Dermis microvascular lymphatic vessel endothelial cell (primary cell): ENCODE measurements around the gene METTL9. TPM values are rescaled to one million over a fixed set of nuclear protein-coding genes. Genes with fewer than 3 reads are reported as not detected.
"Not testable (repeated sequence)": the region's sequence is repeated elsewhere in the genome, so short reads cannot be mapped to it uniquely, and the experiment has no call there.

ENCODE experiments used
- DNase-seq, 2 donors: peaks; one replicate each; pipeline versions ENCODE4 v3.0.0 to v3.0.0-alpha.2; 2010; ENCODE audit warnings: low read depth in 2 of 2
- total RNA-seq: library from RNA; depleted of rRNA; stranded (reverse); fragments of >200 nt; gene quantifications from 2 replicates; pipeline ENCODE4 v1.2.1, GENCODE V29; 2014

The METTL9 gene
- total RNA-seq: 163 and 205 TPM in 2 replicates

DNA sequence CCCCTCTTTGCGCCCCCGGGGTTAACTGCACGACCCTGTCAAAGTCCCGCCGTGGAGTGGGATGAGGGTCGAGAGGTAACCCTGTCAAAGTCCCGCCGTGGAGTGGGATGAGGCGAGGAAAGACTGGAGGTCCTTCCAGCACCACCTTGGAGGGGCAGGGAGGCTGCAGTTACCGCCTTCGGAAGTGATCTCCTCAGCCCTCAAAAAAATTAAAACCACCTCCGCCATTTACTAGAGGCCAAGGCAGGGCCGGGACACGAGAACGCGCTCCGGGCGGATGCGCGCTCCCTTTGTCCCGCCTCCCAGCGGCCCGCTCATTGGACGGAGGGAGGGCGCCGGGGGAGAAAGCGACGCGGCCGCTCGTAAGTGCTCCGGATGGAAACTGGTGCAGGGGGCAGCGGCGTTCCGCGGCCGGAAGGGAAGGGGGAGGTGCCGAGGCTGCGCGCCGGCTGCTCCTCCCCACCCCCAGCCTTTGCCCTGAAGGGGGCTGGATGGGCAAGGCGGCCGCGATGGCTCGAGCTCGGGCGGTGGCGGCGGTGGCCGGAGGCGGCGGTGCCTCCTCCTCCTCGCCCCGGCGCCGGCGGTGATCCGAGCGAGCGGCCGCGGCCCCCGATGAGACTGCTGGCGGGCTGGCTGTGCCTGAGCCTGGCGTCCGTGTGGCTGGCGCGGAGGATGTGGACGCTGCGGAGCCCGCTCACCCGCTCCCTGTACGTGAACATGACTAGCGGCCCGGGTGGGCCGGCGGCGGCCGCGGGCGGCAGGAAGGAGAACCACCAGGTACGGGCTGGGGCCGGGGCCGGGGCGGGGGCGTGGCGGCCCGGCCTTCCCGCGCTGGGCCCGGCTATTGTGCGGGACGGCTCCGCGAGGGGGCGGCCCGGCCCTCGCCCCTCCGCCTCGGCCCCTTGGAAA is at the start of gene METTL9:
Gene METTL9, plus strand, starts transcription at position 456 of the 909 bp plus-strand sequence. Its CDS starts 157 bp downstream, at position 613.
- DNase-seq: peak; percentile 85 to 96

DNA sequence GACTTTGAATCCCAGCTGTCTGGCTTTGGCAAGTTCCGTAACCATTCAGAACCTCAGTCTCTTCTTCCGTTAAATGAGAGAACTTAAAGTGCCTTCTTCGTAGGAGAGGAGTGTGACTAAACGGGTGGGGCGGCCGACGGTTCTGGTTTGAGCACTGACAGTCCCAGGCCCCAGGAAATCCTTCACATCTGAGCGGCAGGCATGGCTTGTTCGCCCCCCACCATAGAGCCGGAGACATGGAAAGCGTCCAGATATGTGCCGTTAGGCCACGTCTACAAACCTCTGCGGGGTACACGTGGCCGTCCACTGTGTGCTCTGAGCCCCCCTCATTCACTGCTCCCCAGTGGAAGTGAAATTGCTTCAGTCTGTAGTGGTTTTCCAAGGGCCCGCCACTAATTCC is 49.4 kb upstream of the METTL9 start:
- DNase-seq: not testable (repeated sequence)

DNA sequence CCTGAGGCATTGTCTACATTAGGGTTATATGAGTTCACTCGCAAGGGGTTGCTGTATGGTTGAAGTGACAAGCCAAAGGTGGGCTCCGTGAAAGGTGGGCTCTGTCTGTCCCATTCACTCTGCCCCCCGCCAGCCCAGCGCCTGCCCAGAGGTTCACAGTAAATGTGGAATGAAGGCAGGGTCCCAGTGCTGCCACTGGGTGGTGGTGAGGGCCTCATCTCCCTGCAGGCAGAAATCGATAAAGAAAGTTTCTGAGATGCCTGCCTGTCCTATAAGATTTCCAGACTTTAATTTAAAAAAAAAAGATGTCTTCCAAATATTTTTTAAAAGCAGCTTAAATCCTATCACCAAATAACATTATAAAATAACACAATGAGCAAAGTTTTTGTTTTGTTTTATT is 48.9 kb upstream of the METTL9 start:
- not testable (repeated sequence) for DNase-seq

DNA sequence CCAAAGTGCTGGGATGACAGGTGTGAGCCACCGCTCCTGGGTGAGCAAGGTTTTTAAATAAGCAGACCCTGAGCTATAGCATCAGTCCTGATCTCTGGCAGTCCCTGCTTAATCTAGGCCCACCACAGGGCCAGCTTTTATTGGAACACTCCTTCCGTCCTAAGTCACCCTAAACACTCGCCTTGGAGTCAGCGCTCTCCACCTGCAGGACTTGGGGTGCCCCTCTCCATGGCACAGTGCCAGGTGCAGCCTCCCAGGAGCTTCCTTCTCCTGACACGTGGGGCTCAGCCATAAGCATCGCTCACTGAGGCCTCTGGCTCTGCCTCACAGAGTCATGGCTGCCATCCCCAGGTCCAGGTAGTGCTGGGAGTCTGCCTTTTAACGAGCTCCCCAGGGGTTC is 48.3 kb upstream of the METTL9 start:
- not testable (repeated sequence) for DNase-seq

DNA sequence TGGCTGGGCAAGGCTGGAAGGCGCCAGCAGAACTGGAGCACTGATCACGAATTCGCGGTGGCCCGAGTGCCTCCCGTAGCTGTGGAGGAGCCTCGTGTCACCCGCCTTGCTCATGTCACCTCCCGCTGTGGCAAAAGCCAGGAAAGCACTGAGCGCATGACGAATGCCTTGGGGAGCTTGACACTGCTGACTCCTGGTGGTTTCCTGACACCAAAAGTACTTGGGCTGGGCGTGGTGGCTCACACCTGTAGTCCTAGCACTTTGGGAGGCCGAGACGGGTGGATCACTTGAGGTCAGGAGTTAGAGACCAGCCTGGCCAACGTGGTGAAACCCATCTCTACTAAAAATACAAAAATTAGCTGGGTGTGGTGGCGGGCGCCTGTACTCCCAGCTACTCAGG is 47.8 kb upstream of the METTL9 start:
- not testable (repeated sequence) for DNase-seq

DNA sequence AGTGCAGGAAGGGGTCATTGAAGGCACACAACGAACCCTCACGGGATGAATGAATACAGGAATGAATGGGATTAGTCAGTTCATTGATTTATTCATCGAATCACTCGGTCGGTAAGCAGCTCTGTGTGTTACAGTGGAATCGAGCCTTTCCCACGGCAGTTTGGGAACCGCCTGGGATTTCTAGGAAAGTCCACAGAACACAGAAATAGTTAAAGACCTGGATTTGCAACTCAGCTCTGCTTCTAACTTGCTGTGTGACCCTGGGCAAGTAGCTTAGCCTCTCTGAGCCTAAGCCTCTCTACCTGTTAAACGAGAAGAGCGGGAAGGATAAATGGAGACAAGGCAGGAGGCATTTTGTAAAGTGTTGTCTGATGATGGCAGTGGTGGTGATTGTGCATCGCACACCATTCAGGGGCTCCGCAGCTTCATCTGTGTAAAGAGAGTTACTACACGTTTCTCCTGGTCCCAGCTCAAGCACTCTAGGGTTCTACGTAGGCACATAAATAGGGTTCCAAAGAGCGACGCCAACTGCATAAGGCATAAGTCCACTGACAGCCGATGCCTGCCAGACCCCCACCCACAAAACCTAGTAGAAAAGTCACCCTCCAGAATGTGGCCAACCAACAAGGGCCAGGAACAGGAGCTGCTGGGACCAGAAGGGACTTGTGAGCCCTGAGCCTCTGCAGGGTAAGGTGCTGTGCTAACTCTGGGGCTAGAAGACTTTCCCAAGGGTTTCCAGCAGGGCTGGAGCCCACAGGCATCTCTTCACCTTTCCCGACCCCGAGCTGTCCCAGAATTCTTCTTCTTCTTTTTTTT is 45.7 kb upstream of the METTL9 start:
- not testable (repeated sequence) for DNase-seq

DNA sequence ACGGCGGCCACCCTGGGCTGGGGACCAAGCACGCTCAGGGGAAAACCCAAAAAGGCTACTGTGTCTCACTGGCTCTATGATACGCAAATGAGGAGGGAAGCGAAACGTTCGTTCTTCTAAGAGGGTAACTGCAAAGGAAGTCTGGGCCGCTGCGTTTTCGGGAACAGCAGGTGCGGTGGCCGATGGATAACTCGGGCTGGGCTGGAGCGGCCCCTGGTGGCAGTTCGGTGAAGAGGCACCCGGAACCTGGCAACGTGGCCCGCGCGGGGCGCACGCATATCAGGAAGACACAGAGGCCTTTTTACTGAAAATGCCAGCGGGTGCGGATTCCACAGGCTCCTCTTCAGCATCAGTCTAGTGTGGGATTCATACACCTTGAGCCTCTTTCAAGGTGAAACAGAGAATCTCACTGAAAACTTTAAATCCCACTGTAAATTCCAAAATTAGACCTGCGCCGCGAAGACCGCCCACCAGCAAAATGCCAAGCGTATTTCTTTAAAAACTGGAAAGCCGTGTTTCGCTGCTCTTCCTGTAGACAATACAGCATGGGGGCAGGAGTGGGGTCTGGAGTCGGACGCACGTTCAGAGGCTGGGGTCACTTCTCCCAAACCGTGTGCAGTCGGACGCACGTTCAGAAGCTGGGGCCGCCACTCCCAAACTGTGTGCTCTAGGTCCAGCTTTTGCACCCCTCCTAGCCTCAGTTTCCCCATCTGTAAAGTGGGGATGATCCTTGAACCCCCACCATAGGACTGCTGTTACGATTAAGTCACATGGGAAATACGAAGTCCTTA is 44.4 kb upstream of the METTL9 start:
- DNase-seq: peak; percentile 34 to 73

DNA sequence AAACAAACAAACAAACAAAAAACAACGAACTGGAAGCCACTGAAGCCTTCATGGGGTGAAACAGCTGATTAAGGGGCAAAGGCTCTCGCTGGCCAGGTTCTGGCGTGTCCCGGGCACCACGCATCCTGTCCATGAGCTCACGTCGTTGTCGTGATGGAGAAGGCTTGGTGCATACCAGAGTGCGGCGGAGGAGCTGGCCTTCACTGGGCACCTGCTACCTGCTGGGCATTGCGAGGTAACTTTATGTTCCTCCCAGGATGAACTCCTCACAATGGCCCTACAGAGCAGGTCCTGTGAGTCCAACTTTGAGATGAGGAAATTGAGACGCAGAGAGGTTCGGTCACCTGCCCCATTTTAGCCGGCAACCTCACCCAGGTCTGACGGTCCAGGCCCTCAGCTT is 43.8 kb upstream of the METTL9 start:
- not testable (repeated sequence) for DNase-seq

DNA sequence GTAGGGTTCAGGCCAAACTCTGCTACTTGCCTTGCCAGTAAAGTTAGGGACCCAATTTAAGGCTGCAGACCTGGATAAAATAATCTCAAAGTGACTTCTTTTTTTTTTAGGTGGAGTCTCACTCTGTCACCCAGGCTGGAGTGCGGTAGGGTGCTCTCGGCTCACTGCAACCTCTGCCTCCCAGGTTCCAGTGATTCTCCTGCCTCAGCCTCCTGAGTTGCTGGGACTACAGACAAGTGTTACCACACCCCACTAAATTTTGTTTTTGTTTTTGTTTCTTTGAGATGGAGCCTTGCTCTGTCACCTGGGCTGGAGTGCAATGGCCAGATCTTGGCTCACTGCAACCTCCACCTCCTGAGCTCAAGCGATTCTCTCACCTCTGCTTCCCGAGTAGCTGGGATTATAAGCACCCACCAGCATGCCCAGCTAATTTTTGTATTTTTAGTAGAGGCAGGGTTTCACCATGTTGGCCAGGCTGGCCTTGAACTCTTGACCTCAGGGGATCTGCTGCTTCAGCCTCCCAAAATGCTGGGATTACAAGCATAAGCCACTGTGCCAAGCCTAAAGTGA is 43.3 kb upstream of the METTL9 start:
- not testable (repeated sequence) for DNase-seq

DNA sequence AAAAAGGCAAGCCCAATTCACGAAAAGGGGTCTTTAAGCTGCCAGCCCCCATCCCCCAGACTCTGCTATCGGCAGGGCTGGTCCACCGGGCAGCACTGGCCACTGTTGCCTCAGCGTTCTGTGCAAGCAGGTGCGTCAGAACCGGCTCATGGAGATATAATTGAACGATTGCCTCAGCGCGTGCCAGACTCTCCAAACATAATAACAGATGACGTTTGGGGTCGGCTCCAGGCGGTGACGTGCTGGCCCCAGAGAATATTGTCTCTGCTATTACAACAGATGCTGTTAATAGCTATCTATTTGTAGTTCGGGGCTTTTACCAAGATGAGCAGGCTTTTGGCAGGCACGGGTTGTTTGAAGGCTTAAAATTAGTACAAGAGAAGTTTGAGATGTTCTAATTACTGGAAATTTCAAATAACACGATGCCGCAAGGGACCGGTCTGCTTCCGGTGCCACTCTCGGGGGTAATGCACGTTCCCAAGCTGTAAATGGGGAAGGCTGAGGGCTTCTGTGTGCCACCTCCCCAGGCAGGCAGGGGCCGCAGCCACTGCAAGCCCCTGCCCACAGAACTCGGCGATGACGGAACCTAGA is 42.6 kb upstream of the METTL9 start:
- DNase-seq: not testable (repeated sequence)

DNA sequence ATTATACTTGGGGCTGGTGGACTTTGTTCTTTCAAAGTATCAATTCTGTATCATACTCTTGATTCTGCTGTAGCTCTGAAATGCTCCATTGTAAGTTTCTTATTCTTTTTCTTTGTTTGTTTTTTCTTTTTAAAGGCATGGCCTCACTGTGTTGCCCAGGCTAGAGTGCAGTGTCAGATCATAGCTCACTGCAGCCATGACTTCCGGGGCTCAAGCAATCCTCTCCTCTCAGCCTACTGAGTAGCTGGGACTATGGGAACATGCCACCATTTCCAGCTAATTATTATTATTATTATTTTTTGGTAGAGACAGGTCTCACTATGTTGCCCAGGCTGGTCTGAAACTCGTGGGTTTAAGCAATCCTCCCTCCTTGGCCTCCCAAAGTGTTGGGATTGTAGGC is 38.9 kb upstream of the METTL9 start:
- no peak for DNase-seq

DNA sequence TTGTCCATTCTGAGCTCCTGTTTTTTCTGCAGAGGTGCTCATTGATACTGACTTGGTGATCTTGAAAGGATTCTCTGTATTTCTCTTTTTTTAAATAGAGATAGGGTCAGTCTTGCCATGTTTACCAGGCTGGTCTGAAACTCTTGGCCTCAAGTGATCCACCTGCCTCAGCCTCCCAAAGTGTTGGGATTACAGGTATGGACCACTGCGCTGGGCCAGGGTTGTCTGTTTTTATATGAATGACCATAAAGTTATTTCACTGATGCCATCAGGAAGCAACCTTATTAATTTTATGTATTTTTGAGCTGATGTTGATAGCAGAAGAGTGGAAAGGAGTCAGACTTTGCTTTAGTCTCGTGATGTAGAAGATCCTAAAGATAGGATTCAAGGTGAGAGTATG is 35.7 kb upstream of the METTL9 start:
- no peak for DNase-seq

DNA sequence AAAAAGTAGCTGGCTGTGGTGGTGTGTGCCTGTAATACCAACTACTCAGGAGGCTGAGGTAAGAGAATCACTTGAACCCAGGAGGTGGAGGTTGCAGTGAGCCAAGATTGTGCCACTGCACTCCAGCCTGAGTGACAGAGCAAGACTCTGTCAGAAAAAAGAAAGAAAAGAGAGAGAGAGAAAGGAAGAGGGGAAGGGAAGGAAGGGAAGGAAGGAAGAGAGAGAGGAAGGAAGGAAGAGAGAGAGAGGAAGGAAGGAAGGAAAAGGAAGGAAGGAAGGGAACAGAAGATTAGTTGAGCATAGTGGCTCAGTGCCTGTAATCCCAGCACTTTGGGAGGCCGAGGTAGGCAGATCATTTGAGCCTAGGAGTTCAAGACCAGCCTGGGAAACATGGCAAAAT is 35.0 kb upstream of the METTL9 start:
- DNase-seq: not testable (repeated sequence)

DNA sequence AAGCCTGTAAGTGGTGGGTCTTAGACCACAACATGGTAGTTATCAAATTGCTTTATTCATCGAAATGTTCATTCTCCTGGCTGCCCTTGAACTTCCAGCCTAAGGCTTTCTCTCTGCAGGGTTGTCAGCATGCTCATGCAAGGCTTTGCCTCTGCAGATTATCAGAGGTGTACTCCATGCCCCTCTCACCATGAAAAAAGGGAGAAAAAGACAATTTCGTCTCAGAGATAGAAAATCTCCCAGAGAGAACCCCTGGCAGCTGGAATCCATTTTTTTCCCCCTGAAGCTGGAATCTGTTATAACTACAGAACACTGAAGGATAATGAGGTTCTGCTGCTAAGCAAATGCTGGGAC is 33.9 kb upstream of the METTL9 start:
- no peak for DNase-seq

DNA sequence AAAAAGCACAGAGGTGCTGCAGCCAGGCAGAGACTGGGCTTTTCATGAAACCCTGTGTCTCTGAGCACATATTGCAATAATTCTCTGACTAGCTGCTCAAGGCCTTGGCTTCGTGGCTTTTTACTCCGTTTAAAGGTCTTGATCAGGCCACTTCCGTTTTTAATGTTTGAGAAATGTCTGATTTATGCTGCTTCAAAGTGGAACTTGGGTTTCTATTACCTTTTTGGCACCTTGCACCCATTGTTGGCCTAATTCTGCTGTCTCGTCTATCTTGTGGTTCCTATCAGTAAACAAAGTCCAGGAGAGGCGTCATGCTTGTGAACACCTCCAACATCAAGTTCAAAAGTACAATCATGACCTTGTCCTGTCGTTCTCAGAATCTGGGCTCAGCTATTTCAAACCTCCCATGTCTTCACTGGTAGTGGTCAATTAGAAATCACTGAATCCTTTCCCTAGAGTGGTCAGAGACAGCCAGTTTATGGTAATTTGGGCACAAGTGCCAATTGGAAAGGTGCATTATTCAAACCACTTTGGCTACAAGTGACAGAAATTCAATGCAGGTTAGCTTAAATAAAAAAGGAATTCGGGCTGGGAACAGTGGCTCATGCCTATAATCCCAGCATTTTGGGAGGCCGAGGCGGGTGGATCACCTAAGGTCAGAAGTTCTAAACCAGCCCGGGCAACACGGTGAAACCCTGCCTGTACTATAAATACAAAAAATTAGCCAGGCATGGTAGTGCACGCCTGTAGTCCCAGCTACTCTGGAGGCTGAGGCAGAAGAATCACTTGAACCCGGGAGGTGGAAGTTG is 33.3 kb upstream of the METTL9 start:
- no peak for DNase-seq

DNA sequence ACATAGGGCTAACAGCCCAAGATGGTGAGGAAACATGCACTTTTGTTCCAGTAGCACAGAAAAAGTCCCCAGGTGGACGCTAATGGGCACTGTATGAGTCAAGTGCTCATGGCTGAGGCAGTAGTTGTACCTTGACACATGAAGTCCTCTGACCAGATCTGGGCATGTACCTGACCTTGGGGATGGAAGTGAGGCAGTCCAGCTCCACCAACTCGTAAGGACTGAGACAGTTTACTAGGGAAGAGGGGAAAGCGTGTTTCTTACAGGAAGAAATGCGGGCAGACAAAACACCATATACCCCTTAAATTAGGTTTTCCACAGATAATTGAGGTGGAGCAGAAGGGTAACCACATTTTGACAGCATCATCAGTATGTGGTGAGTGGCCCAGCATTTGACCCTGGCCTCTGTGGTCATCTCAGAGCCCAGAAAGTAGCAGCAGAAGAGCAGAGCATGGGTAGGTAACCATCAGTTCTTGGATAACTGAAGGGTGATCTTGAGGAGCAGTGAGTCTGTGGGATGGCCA is 32.4 kb upstream of the METTL9 start:
- DNase-seq: no peak

DNA sequence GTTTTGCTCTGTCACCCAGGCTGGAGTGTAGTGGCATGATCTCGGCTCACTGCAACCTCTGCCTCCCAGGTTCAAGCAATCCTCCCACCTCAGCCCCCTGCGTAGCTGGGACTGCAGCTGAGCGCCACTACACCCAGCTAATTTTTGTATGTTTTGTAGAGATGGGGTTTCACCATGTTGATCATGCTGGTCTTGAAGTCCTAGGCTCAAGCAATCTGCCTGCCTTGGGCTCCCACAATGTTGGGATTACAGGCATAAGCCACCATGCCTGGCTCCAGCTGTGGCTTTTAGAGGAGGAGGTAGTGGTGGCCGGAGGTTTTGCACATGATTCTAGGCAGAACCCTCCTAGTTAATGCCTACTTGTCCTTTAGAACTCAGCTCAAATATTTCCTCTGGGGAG is 31.9 kb upstream of the METTL9 start:
- not testable (repeated sequence) for DNase-seq

DNA sequence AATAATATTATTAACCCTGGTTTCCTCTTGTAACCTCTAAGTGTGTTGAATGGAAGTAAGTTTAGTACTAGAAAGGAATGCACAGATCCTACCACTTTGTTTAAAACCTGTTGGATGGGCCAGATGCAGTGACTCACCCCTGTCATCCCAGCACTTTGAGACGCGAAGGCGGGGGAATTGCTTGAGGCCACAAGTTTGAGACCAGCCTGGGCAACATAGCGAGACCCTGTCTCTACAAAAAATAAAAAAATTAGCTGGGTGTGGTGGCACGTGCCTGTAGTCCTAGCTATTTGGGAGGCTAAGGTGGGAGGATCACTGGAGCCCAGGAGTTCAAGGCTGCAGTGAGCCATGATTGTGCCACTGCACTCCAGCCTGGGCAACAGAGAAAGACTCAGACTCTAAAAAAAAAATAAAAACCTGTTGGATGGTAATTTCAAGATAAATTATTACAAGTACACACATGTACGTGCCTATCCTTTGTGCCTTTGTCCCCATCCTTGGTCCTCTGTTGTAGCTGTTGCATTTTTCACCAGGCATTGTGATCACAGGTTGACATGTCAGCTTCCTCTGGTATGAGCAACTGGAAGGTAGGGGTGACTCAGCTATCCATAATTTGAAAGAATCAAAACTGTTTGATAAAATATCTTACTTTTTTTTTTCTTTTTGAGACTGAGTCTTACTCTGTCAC is 30.7 kb upstream of the METTL9 start:
- DNase-seq: no peak

DNA sequence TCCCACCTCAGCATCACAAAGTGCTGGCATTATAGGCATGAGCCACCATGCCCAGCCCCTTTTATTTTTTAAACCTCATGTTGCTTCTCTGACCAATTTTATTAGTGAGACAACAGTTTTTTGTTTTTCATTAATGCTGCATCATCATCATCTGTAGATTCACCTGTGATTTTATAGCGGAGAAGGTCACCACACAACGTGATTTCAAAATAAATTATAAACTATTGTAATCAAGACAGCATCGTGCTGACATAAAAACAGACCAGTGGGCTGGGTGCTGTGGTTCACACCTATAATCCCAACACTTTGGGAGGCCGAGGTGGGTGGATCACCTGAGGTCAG is 28.7 kb upstream of the METTL9 start:
- DNase-seq: no peak
